ENCODE data around the gene CDK13.

- TF ChIP-seq ZNF274 (IDR thresholded peaks at IDR 0.05; ENCODE audit: low read depth, low read length): no peak
- no peak for TF ChIP-seq YY1 (IDR thresholded peaks at IDR 0.05; ENCODE audit: insufficient read depth, insufficient read length)
Measured at GRCh38 chr7:40135317-40135610, 185.2 kb downstream of the CDK13 start.
